Hepatocyte (in vitro differentiated cells): ENCODE data around the gene ZDHHC11B. TPM values are rescaled to one million over a fixed set of nuclear protein-coding genes. Genes with fewer than 3 reads are reported as not detected.
"Not testable (repeated sequence)": the region's sequence is repeated elsewhere in the genome, so short reads cannot be mapped to it uniquely, and the experiment has no call there.

Experiments used
- DNase-seq: peaks from one replicate; pipeline ENCODE4 v3.0.0-alpha.2; 2016; ENCODE audit warnings: low spot score
- H2AFZ ChIP-seq: fragments of 200-600 bp; sonication (generic); 2 replicates; pipeline ENCODE4 v1.6.0; 2016; ENCODE audit warnings: antibody characterized with exemption, mild to moderate bottlenecking
- H3K27ac ChIP-seq: fragments of 200-600 bp; sonication (generic); 2 replicates; pipeline ENCODE4 v1.5.1; 2016; ENCODE audit warnings: mild to moderate bottlenecking
- H3K27me3 ChIP-seq: fragments of 200-600 bp; sonication (generic); 2 replicates; pipeline ENCODE4 v1.6.1; 2016
- H3K36me3 ChIP-seq: fragments of 200-600 bp; sonication (generic); replicated peaks from 2 replicates; pipeline ENCODE4 v1.5.1; 2016; ENCODE audit warnings: low read depth; ENCODE audit not compliant: insufficient read depth
- H3K4me1 ChIP-seq: fragments of 200-600 bp; sonication (generic); 2 replicates; pipeline ENCODE4 v1.5.1; 2016; ENCODE audit warnings: mild to moderate bottlenecking, moderate library complexity; ENCODE audit not compliant: insufficient read depth
- H3K4me2 ChIP-seq: fragments of 200-600 bp; sonication (generic); 2 replicates; pipeline ENCODE4 v1.6.0; 2016
- H3K4me3 ChIP-seq: fragments of 200-600 bp; sonication (generic); 2 replicates; pipeline ENCODE4 v1.5.1; 2016; ENCODE audit warnings: mild to moderate bottlenecking
- H3K79me2 ChIP-seq: fragments of 200-600 bp; sonication (generic); 2 replicates; pipeline ENCODE4 v1.6.0; 2017; ENCODE audit warnings: mild to moderate bottlenecking
- H3K9me2 ChIP-seq: fragments of 200-600 bp; sonication (generic); replicated peaks from 2 replicates; pipeline ENCODE4 v1.6.0; 2017; ENCODE audit warnings: mild to moderate bottlenecking; ENCODE audit not compliant: insufficient read depth
- H3K9me3 ChIP-seq: fragments of 200-600 bp; sonication (generic); 2 replicates; pipeline ENCODE4 v1.5.1; 2016; ENCODE audit warnings: low read depth, mild to moderate bottlenecking
- H4K20me1 ChIP-seq: fragments of 200-600 bp; sonication (generic); 2 replicates; pipeline ENCODE4 v1.6.0; 2016; ENCODE audit warnings: mild to moderate bottlenecking; ENCODE audit not compliant: insufficient read depth, poor library complexity, severe bottlenecking
- EZH2 ChIP-seq: fragments of 200-600 bp; sonication (generic); IDR thresholded peaks from 2 replicates; pipeline ENCODE4 v1.6.1; 2016; ENCODE audit warnings: antibody characterized with exemption, mild to moderate bottlenecking, borderline replicate concordance
- EZH2phosphoT487 ChIP-seq: fragments of 200-600 bp; sonication (generic); IDR thresholded peaks from one replicate; pipeline ENCODE4 v1.6.1; 2018; ENCODE audit warnings: antibody characterized with exemption, mild to moderate bottlenecking, low read depth, moderate library complexity; ENCODE audit not compliant: unreplicated experiment, severe bottlenecking
- WGBS: methylation state at CpG from one replicate; pipeline ENCODE4 v1.1.6; 2016; ENCODE audit warnings: low lambda C conversion rate; ENCODE audit errors: missing lambda C conversion rate; 5-methylcytosine and 5-hydroxymethylcytosine counted together
- polyA plus RNA-seq: library from polyadenylated mRNA; unstranded; fragments of >200 nt; fragmentation: Nextera tagmentation; extraction: Ambion mirVana; gene quantifications from 2 replicates; pipeline ENCODE4 v1.2.1, GENCODE V29; 2016
- total RNA-seq: library from RNA; depleted of rRNA; stranded (reverse); fragments of >200 nt; gene quantifications from 2 replicates; pipeline ENCODE4 v1.2.3, GENCODE V29; 2014
- TF ChIP-seq, protein P1 (sequence below): fragments of 200-600 bp; sonication (generic); IDR thresholded peaks from 2 replicates; pipeline ENCODE4 v1.5.1; 2016; ENCODE audit warnings: antibody characterized with exemption, mild to moderate bottlenecking; ENCODE audit not compliant: poor library complexity

Gene ZDHHC11B
- total and polyA plus RNA-seq, 2 experiments from 2014 or later, result 0.83 to 1.3 TPM

GRCh38 chr5:686936-687335 is 97.6 kb downstream of the ZDHHC11B start:
- 75% methylated on average over 10 of the region's 12 CpGs for WGBS
- not testable (repeated sequence) for DNase-seq, H3K27ac ChIP-seq, H3K79me2 ChIP-seq, H2AFZ ChIP-seq, H3K27me3 ChIP-seq, H3K36me3 ChIP-seq, H3K4me1 ChIP-seq, H3K4me2 ChIP-seq, H3K9me3 ChIP-seq, H3K4me3 ChIP-seq, H3K9me2 ChIP-seq, H4K20me1 ChIP-seq

DNA sequence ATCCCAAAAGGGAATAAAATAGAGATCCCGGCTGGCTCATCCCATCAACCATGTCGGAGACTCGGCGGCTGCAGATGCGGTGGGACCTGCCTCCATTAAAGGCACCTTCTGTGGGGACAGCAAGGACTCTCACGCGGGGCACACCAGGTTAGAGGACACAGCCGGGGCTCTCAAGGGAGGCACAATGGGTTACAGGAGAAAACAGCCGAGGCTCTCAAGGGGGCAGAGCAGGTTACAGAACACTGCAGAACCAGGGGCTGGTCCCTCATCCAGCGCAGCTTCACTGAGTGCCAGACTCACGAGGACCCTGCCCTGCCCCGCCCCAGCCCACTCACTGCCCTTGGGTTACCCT is 98.4 kb downstream of the ZDHHC11B start:
- not testable (repeated sequence) for H3K27me3 ChIP-seq, H3K9me2 ChIP-seq, DNase-seq, H3K4me2 ChIP-seq, H3K36me3 ChIP-seq, H3K4me3 ChIP-seq, H3K4me1 ChIP-seq, H3K79me2 ChIP-seq, H4K20me1 ChIP-seq, H2AFZ ChIP-seq, H3K27ac ChIP-seq, H3K9me3 ChIP-seq
- WGBS, result 85% methylated on average over 12 of the region's 12 CpGs

- H3K4me1 ChIP-seq, result no peaks in the 10 kb centered on the region
- no peaks in the 10 kb centered on the region for H3K9me2 ChIP-seq
- TF ChIP-seq, protein P1, sequence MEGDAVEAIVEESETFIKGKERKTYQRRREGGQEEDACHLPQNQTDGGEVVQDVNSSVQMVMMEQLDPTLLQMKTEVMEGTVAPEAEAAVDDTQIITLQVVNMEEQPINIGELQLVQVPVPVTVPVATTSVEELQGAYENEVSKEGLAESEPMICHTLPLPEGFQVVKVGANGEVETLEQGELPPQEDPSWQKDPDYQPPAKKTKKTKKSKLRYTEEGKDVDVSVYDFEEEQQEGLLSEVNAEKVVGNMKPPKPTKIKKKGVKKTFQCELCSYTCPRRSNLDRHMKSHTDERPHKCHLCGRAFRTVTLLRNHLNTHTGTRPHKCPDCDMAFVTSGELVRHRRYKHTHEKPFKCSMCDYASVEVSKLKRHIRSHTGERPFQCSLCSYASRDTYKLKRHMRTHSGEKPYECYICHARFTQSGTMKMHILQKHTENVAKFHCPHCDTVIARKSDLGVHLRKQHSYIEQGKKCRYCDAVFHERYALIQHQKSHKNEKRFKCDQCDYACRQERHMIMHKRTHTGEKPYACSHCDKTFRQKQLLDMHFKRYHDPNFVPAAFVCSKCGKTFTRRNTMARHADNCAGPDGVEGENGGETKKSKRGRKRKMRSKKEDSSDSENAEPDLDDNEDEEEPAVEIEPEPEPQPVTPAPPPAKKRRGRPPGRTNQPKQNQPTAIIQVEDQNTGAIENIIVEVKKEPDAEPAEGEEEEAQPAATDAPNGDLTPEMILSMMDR, result no peak
- TF ChIP-seq EZH2phosphoT487, result no peak
- no peak for TF ChIP-seq EZH2
- H3K9me3 ChIP-seq, result no peaks in the 10 kb centered on the region
- no peak overlapping the region for H2AFZ ChIP-seq
- no peak overlapping the region for H3K4me2 ChIP-seq
- no peak overlapping the region for H3K4me3 ChIP-seq
- no peaks in the 10 kb centered on the region for H4K20me1 ChIP-seq
- WGBS, result 91% methylated on average over 23 of the region's 24 CpGs
- no peaks in the 10 kb centered on the region for H3K79me2 ChIP-seq
- no peaks in the 10 kb centered on the region for H3K36me3 ChIP-seq
- no peaks in the 10 kb centered on the region for H3K27me3 ChIP-seq
- DNase-seq, result no peak
- H3K27ac ChIP-seq, result no peak overlapping the region
Measured at GRCh38 chr5:685262-686171, 99.0 kb downstream of the ZDHHC11B start.

- no peaks in the 10 kb centered on the region for H3K9me3 ChIP-seq
- WGBS, result 83% methylated on average over 17 of the region's 17 CpGs
- TF ChIP-seq, protein P1, result no peak
- TF ChIP-seq EZH2 (no peak), EZH2phosphoT487 (no peak)
- no peaks in the 10 kb centered on the region for H3K36me3 ChIP-seq
- no peak overlapping the region for H3K4me3 ChIP-seq
- no peak overlapping the region for H3K4me2 ChIP-seq
- no peak for DNase-seq
- no peaks in the 10 kb centered on the region for H4K20me1 ChIP-seq
- no peaks in the 10 kb centered on the region for H3K9me2 ChIP-seq
- no peak overlapping the region for H3K27ac ChIP-seq
- no peaks in the 10 kb centered on the region for H3K4me1 ChIP-seq
- H2AFZ ChIP-seq, result no peak overlapping the region
- H3K27me3 ChIP-seq, result no peaks in the 10 kb centered on the region
- H3K79me2 ChIP-seq, result no peaks in the 10 kb centered on the region
Measured at GRCh38 chr5:684751-685216, 99.7 kb downstream of the ZDHHC11B start.
